GM12864 (cell line): ENCODE measurements around the gene ANK2.

Experiments used
- DNase-seq: peaks from one replicate; pipeline ENCODE4 v3.0.0-alpha.2; 2011; ENCODE audit warnings: low read depth
- H3K4me3 ChIP-seq: 2 replicates; pipeline ENCODE4 v1.5.1; 2011; ENCODE audit warnings: mild to moderate bottlenecking, low read depth, low read length, control low read depth
- TF ChIP-seq, protein P1 (sequence below): IDR thresholded peaks from 2 replicates; pipeline ENCODE4 v1.5.1; 2011; ENCODE audit warnings: low read depth, mild to moderate bottlenecking, moderate library complexity, low read length, control low read depth, inconsistent platforms; ENCODE audit errors: missing control alignments

Gene ANK2

GRCh38 chr4:113330200-113330599, 280.7 kb downstream of the ANK2 start:
- TF ChIP-seq, protein P1, sequence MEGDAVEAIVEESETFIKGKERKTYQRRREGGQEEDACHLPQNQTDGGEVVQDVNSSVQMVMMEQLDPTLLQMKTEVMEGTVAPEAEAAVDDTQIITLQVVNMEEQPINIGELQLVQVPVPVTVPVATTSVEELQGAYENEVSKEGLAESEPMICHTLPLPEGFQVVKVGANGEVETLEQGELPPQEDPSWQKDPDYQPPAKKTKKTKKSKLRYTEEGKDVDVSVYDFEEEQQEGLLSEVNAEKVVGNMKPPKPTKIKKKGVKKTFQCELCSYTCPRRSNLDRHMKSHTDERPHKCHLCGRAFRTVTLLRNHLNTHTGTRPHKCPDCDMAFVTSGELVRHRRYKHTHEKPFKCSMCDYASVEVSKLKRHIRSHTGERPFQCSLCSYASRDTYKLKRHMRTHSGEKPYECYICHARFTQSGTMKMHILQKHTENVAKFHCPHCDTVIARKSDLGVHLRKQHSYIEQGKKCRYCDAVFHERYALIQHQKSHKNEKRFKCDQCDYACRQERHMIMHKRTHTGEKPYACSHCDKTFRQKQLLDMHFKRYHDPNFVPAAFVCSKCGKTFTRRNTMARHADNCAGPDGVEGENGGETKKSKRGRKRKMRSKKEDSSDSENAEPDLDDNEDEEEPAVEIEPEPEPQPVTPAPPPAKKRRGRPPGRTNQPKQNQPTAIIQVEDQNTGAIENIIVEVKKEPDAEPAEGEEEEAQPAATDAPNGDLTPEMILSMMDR = no peak
- no peak for DNase-seq
- no peak overlapping the region for H3K4me3 ChIP-seq

GRCh38 chr4:113331811-113332210, 282.4 kb downstream of the ANK2 start:
- TF ChIP-seq, protein P1 = no peak
- H3K4me3 ChIP-seq = no peak overlapping the region
- no peak for DNase-seq

DNA sequence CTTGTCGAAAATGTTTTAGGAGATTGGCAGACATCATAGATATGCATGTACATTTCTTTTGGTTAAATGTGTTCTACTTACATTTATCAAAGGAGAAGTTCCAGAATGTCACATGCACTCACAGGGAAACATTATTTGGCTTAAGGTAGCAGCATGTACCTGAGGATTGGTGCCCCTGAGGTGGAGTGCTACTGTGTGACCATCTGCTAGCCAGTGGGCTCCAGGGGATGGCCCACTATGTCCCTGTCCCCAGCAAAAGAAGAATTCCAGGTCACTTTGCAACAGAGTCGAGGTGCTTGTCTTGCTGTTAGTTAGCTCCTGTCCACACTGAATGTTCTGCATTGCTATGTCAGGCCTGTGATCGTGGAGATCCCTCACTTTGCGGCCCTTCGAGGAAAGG, 283.2 kb downstream of the ANK2 start:
- TF ChIP-seq, protein P1 = no peak
- DNase-seq = no peak
- H3K4me3 ChIP-seq = no peak overlapping the region

- H3K4me3 ChIP-seq = no peak overlapping the region
- no peak for DNase-seq
- TF ChIP-seq, protein P1 = no peak
Measured at GRCh38 chr4:113335746-113336145, 286.3 kb downstream of the ANK2 start.

DNA sequence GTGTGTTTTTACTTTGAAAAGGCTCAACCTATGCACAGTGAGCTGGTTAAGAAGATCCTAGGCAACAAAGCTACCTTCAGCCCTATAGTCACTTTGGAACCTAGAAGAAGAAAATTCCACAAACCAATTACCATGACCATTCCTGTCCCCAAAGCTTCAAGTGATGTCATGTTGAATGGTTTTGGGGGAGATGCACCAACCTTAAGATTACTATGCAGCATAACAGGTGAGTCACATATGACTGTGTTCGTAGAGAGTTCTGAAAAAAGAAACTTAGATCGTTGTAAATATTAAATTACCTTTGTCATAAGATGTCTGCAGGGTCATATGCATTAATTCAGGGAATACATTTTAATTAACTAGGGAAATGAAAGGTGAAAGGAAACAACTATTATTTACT, 287.1 kb downstream of the ANK2 start:
- no peak for DNase-seq
- TF ChIP-seq, protein P1 = no peak
- H3K4me3 ChIP-seq = no peak overlapping the region

GRCh38 chr4:113339430-113339813, 290.0 kb downstream of the ANK2 start:
- no peak overlapping the region for H3K4me3 ChIP-seq
- TF ChIP-seq, protein P1 = no peak
- DNase-seq = no peak

DNA sequence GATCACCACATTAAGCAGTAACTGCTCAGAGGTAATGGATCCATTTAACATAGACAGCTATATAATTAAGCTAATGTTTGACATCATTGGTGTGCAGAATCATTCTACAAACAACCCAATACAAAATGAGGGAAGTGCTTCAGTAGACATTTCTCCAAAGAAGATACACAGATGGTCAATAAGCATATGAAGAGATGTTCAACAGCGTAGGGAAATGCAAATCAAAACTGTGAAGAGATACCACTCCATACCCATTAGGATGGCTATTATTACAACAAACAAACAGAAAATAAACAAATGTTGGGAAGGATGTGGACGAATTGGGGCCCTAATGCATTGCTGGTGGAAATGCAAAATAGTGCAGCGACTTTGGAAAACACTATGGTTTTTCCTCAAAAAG, 294.6 kb downstream of the ANK2 start:
- no peak for DNase-seq

More for the DNA sequence above, 294.6 kb downstream of the ANK2 start:
- TF ChIP-seq, protein P1 = no peak
- no peak overlapping the region for H3K4me3 ChIP-seq
